Ovary (tissue), 9 donors: ENCODE data around the gene ATXN1. TPM values are rescaled to one million over a fixed set of nuclear protein-coding genes. Genes with fewer than 3 reads are reported as not detected.

ENCODE experiments used
- DNase-seq, 5 donors: peaks; one replicate each; pipeline ENCODE4 v3.0.0-alpha.2; 2019 to 2020
- H3K27ac ChIP-seq, 2 donors: fragments of 200-600 bp; one replicate each; pipeline versions ENCODE4 v1.5.1 to v1.8.0; 2019 to 2022
- H3K27me3 ChIP-seq: fragments of 200-600 bp; one replicate; pipeline ENCODE4 v1.8.0; 2022
- H3K36me3 ChIP-seq: fragments of 200-600 bp; sonication (generic); one replicate; pipeline ENCODE4 v1.5.1; 2019
- H3K4me1 ChIP-seq: one replicate; pipeline ENCODE4 v1.8.1; 2013; ENCODE audit warnings: mild to moderate bottlenecking, moderate library complexity; ENCODE audit not compliant: insufficient read depth
- H3K4me3 ChIP-seq: fragments of 200-600 bp; sonication (generic); one replicate; pipeline ENCODE4 v1.5.1; 2017
- H3K9me3 ChIP-seq, 2 donors: fragments of 200-600 bp in 1 of 2; sonication (generic) in 1 of 2; one replicate each; pipeline versions ENCODE4 v1.5.1 to v1.8.1; 2013 to 2019; ENCODE audit warnings: mild to moderate bottlenecking in 1 of 2, moderate library complexity in 1 of 2
- CTCF ChIP-seq, 3 donors: fragments of 450-650 bp in 2 of 3; fragments of 200-600 bp in 1 of 3; IDR thresholded peaks; one replicate each; pipeline versions ENCODE4 v1.5.1 to v1.8.0; 2016 to 2022; ENCODE audit warnings: antibody characterized with exemption in 3 of 3, mild to moderate bottlenecking in 1 of 3
- EP300 ChIP-seq: sonication (generic); formaldehyde crosslinking; IDR thresholded peaks from one replicate; pipeline ENCODE4 v1.6.1; 2017; ENCODE audit warnings: antibody characterized with exemption
- POLR2A ChIP-seq: fragments of 450-650 bp; IDR thresholded peaks from one replicate; pipeline ENCODE4 v1.6.1; 2017; ENCODE audit warnings: antibody characterized with exemption, mild to moderate bottlenecking, moderate library complexity
- WGBS, 3 donors: extraction: QIAGEN DNeasy Blood & Tissue Kit in 1 of 3; methylation state at CpG; one replicate each; pipeline versions ENCODE4 v1.1.5 to v1.1.7; 2013 to 2017; 5-methylcytosine and 5-hydroxymethylcytosine counted together
- intact Hi-C, 4 donors: fragments of 100-400 bp; cut with DNase I; formaldehyde crosslinking; loops; one replicate each; pipeline versions ENCODE4 v1.11.0 to v1.15.1; 2022 to 2023
- polyA plus RNA-seq, 2 donors: library from polyadenylated mRNA; stranded (reverse); fragments of 200-250 nt in 1 of 2; fragments of 350-450 nt in 1 of 2; fragmentation: Illumina TruSeq in 1 of 2; extraction: RNeasy Lipid Tissue Mini Kit (QIAGEN cat#74804) in 1 of 2; gene quantifications; one replicate each; pipeline ENCODE4 v1.2.3, GENCODE V29; 2013 to 2014
- total RNA-seq, 7 donors: library from RNA; depleted of rRNA in 2 of 7; stranded (reverse); fragments of >200 nt in 2 of 7; fragmentation: NEBNext Ultra II Directional in 3 of 7; extraction: Animal tissue kit (Norgen Biotek cat#: 25700) in 3 of 7; gene quantifications; one replicate each; pipeline versions ENCODE4 v1.1.0 to v1.2.4, GENCODE V29; 2016 to 2023
- donor health status: DM: no; HTN: no; CAD: no; lungs with moderate emphysema.
- donor health status: DM: no; HTN: no; CAD: no.
- donor health status: Bipolar disorder and iron deficiency.
- donor health status: DM: yes; HTN: yes; CAD: no.
- donor health status: DM: no; HTN: no; CAD: no.
- donor health status: DM: yes; HTN: yes; CAD: no.

ATXN1 gene
- total and polyA plus RNA-seq, 9 donors = 7.3 to 38.2 (median 30.4) TPM

GRCh38 chr6:16766836-16767745, 5.8 kb upstream of the ATXN1 start:
- Histone ChIP-seq H3K36me3 (no peaks in the 10 kb centered on the region), H3K4me3 (no peak overlapping the region), H3K27ac (no peak overlapping the region), H3K27me3 (no peaks in the 10 kb centered on the region), H3K9me3 (no peaks in the 10 kb centered on the region), H3K4me1 (peaks cover 2% of the 10 kb centered on the region)
- no peak for DNase-seq
- TF ChIP-seq POLR2A (no peak), EP300 (no peak), CTCF (IDR thresholded peaks at IDR 0.05) (no peak)
- 92 to 96% (median 96%) methylated on average over 7 of the region's 7 CpGs for WGBS, 3 donors
- intact Hi-C loops = loop anchor here in 2 of 4 donors (5.0 to 10.0 kb wide), 2 partner anchors 252 to 435 kb away; no protein-coding TSS in a partner anchor

DNA sequence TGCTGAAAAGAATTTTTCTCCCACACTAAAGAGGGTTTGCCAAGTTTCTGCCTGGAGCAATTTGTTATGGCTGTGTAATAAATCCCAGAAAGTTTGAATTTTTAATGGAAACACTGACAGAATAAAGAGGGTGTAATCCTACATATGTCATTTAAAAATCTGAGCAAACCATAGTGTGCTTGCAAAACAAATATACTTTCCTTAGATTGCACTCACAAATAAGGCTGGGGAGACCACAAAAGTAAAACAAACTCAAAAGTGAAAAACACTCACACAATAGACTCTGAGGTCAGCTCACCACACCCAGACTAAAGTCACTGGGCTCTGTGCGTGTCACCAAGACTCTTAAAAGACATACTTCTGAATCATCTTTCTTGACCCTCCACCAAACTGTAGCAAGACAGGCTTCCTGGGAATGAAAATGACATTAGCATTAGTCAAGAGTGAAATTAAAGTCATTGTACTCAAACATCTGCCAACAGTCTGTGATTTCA, 4.8 kb upstream of the ATXN1 start:
- no peaks in the 10 kb centered on the region for H3K9me3 ChIP-seq
- H3K4me1 ChIP-seq = peaks cover 2% of the 10 kb centered on the region
- H3K27me3 ChIP-seq = no peaks in the 10 kb centered on the region
- intact Hi-C loops = loop anchor here in 2 of 4 donors (5.0 to 10.0 kb wide), 2 partner anchors 251 to 434 kb away; no protein-coding TSS in a partner anchor
- H3K4me3 ChIP-seq = no peak overlapping the region
- no peak overlapping the region for H3K27ac ChIP-seq
- TF ChIP-seq EP300 (no peak), CTCF (IDR thresholded peaks at IDR 0.05) (no peak), POLR2A (no peak)
- H3K36me3 ChIP-seq = no peaks in the 10 kb centered on the region
- no peak for DNase-seq
- WGBS, 3 donors = 70 to 86% (median 78%) methylated on average over 1 of the region's 1 CpG

GRCh38 chr6:16765235-16765634, 4.0 kb upstream of the ATXN1 start:
- no peaks in the 10 kb centered on the region for H3K36me3 ChIP-seq
- no peak for DNase-seq
- intact Hi-C loops = loop anchor here in 2 of 4 donors (5.0 to 10.0 kb wide), 2 partner anchors 250 to 433 kb away; no protein-coding TSS in a partner anchor
- H3K4me1 ChIP-seq = peaks cover 2% of the 10 kb centered on the region
- H3K4me3 ChIP-seq = no peak overlapping the region
- H3K9me3 ChIP-seq = no peaks in the 10 kb centered on the region
- H3K27ac ChIP-seq = no peak overlapping the region
- no peaks in the 10 kb centered on the region for H3K27me3 ChIP-seq
- TF ChIP-seq EP300 (no peak), POLR2A (no peak), CTCF (IDR thresholded peaks at IDR 0.05) (no peak)
- WGBS, 3 donors = 85 to 90% (median 86%) methylated on average over 3 of the region's 3 CpGs

DNA sequence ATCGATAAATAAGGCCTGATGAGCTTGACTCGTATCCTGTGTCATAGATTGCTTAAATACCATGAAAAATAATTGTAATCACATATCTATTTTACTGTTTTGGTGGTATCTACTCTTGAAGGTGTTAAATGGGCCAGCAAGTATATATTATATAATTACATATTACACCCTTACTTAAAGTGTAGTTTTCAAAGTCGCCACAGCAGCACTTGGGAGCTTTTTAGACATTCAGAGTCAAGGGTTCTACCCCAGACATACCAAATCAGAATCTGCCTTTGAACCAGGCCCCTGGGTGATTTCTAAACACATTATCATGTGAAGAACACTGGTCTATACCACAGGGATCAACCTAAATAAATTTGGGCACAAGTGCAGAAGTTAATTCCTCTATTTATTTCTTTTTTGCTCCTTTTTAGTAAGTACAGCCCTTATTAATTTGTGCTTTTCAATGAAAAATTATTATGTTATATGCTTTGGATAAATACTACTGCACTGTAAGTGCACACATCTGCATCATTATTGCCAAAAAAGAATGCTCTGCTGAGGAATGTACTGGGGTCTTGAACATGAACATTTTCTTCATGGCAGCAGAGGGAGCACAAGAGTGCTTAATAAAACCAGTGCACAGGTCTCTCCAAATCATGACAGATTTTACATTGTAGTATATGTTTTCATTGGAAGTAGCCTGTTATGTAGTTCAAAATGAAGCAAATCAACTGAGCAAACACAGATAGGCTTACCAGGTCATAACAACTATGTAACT, 3.1 kb upstream of the ATXN1 start:
- Histone ChIP-seq H3K27me3 (no peaks in the 10 kb centered on the region), H3K9me3 (no peaks in the 10 kb centered on the region), H3K36me3 (no peaks in the 10 kb centered on the region), H3K27ac (peak overlapping the region in 1 of 2 donors; percentile 95), H3K4me1 (no peaks in the 10 kb centered on the region), H3K4me3 (no peak overlapping the region)
- DNase-seq = no peak
- 84 to 89% (median 85%) methylated on average over 3 of the region's 3 CpGs for WGBS, 3 donors
- TF ChIP-seq CTCF (IDR thresholded peaks at IDR 0.05) (peak in 1 of 3 donors; percentile 19), EP300 (no peak)
- intact Hi-C loops = loop anchor here (5.0 to 10.0 kb wide), 5 partner anchors 250 to 437 kb away; no protein-coding TSS in a partner anchor
